GM12878 (cell line): ENCODE results near the gene LDB2. TPM values are rescaled to one million over a fixed set of nuclear protein-coding genes. Genes with fewer than 3 reads are reported as not detected.

Experiments used
- ATAC-seq: fragments of 200-7000 bp; cut with Tn5 transposase; 3 replicates; pipeline ENCODE4 v1.9.1; 2020; ENCODE audit warnings: mild to moderate bottlenecking, moderate library complexity
- BruUV-seq: library from RNA; stranded (reverse); fragments of 400-500 nt; replicated peaks from 2 replicates; lab custom pipeline; 2021; lab: Mats Ljungman, UMichigan
- CTCF ChIA-PET: fragments of 300-600 bp; sonication (Branson Sonifier 250); formaldehyde crosslinking; extraction: SDS; loops from one replicate; lab custom pipeline; 2021; ENCODE audit warnings: inconsistent platforms; lab: Yijun Ruan, JAX
- POLR2A ChIA-PET: fragments of 350-600 bp; formaldehyde crosslinking; extraction: SDS; loops from one replicate; lab custom pipeline; 2021; ENCODE audit warnings: inconsistent platforms; lab: Charles Lee
- RAD21 ChIA-PET: fragments of 300-600 bp; sonication (Branson Sonifier 250); formaldehyde crosslinking; loops from one replicate; lab custom pipeline; 2023; ENCODE audit warnings: antibody characterized with exemption; ENCODE audit not compliant: unreplicated experiment; lab: Charles Lee
- SMC1A ChIA-PET: fragments of 300-600 bp; sonication (Branson Sonifier 250); formaldehyde crosslinking; loops from one replicate; lab custom pipeline; 2023; ENCODE audit not compliant: unreplicated experiment, uncharacterized antibody; lab: Charles Lee
- DNase-seq: peaks from one replicate; pipeline ENCODE4 v3.0.0-alpha.2; 2011; ENCODE audit warnings: low read depth, low spot score
- FAIRE-seq: peaks from 3 replicates; lab custom pipeline; 2011; peaks lifted over from hg19 to GRCh38; lab: Jason Lieb, UNC
- H2AFZ ChIP-seq: 2 replicates; pipeline ENCODE4 v1.6.0; 2011; ENCODE audit warnings: low read depth, low read length, control low read depth; ENCODE audit not compliant: control insufficient read depth
- H3K27ac ChIP-seq: 2 replicates; pipeline ENCODE4 v1.5.1; 2011; ENCODE audit warnings: control low read depth; ENCODE audit not compliant: control insufficient read depth, insufficient read depth
- H3K27me3 ChIP-seq, 2 experiments: replicated peaks in 1 of 2; 2 replicates each; pipeline versions ENCODE4 v1.6.0 to v1.6.1; 2011; ENCODE audit warnings: low read length in 1 of 2; ENCODE audit not compliant: control insufficient read depth in 2 of 2, insufficient read depth in 2 of 2
- H3K36me3 ChIP-seq, 2 experiments: 2 replicates each; pipeline ENCODE4 v1.5.1; 2011; ENCODE audit warnings: low read length in 1 of 2; ENCODE audit not compliant: control insufficient read depth in 2 of 2, insufficient read depth in 2 of 2
- H3K4me1 ChIP-seq: 2 replicates; pipeline ENCODE4 v1.6.1; 2011; ENCODE audit warnings: mild to moderate bottlenecking, low read length, moderate library complexity, mixed read lengths; ENCODE audit not compliant: control insufficient read depth, insufficient read depth
- H3K4me2 ChIP-seq: 2 replicates; pipeline ENCODE4 v1.6.0; 2011; ENCODE audit warnings: control low read depth; ENCODE audit not compliant: control insufficient read depth, insufficient read depth
- H3K4me3 ChIP-seq: fragments of 200-600 bp; sonication (generic); 2 replicates; pipeline ENCODE4 v1.5.1; 2016
- H3K79me2 ChIP-seq: 2 replicates; pipeline ENCODE4 v1.6.0; 2011; ENCODE audit warnings: low read length; ENCODE audit not compliant: control insufficient read depth, insufficient read depth
- H3K9ac ChIP-seq: 2 replicates; pipeline ENCODE4 v1.8.0; 2011; ENCODE audit warnings: low read length, control low read depth, mixed read lengths; ENCODE audit not compliant: control insufficient read depth, insufficient read depth
- H3K9me3 ChIP-seq: replicated peaks from 3 replicates; pipeline ENCODE4 v1.5.1; 2011; ENCODE audit warnings: mild to moderate bottlenecking, low read length; ENCODE audit not compliant: control insufficient read depth, insufficient read depth
- H4K20me1 ChIP-seq: 2 replicates; pipeline ENCODE4 v1.6.0; 2011; ENCODE audit not compliant: control insufficient read depth, insufficient read depth
- ATF2 ChIP-seq: IDR thresholded peaks from 2 replicates; pipeline ENCODE4 v1.6.1; 2012; ENCODE audit warnings: low read length, inconsistent platforms
- BCL11A ChIP-seq: IDR thresholded peaks from 2 replicates; pipeline ENCODE4 v1.6.1; 2011; ENCODE audit warnings: low read depth, low read length
- BRCA1 ChIP-seq: IDR thresholded peaks from 2 replicates; pipeline ENCODE4 v1.6.1; 2011; ENCODE audit warnings: low read depth, low read length, improper control_type of control experiment
- CBFB ChIP-seq: IDR thresholded peaks from 2 replicates; pipeline ENCODE4 v1.6.1; 2016; ENCODE audit warnings: antibody characterized with exemption, low read depth
- ETV6 ChIP-seq, 2 experiments: fragments of 450-650 bp in 1 of 2; IDR thresholded peaks in 1 of 2; conservative IDR thresholded peaks in 1 of 2; 2 replicates each; pipeline ENCODE4 v1.6.1; 2014; ENCODE audit warnings: antibody characterized with exemption in 1 of 2, borderline replicate concordance in 1 of 2, low read depth in 1 of 2, mild to moderate bottlenecking in 1 of 2, moderate library complexity in 1 of 2
- FOS ChIP-seq: IDR thresholded peaks from 3 replicates; pipeline ENCODE4 v1.6.1; 2011; ENCODE audit warnings: borderline replicate concordance; ENCODE audit not compliant: insufficient read length; ENCODE audit errors: extremely low read depth
- GABPA ChIP-seq: IDR thresholded peaks from 2 replicates; pipeline ENCODE4 v1.6.1; 2014; ENCODE audit warnings: antibody characterized with exemption, low read depth, mild to moderate bottlenecking, inconsistent platforms
- JUNB ChIP-seq: IDR thresholded peaks from 2 replicates; pipeline ENCODE4 v1.6.1; 2016; ENCODE audit warnings: antibody characterized with exemption, mild to moderate bottlenecking
- NFIC ChIP-seq: IDR thresholded peaks from 2 replicates; pipeline ENCODE4 v1.6.1; 2012; ENCODE audit warnings: low read depth, mild to moderate bottlenecking, inconsistent platforms, low read length, moderate library complexity
- NR2F1 ChIP-seq: fragments of 450-650 bp; conservative IDR thresholded peaks from 2 replicates; pipeline ENCODE4 v1.6.1; 2017; ENCODE audit warnings: mild to moderate bottlenecking
- POU2F2 ChIP-seq: IDR thresholded peaks from 3 replicates; pipeline ENCODE4 v1.6.1; 2011; ENCODE audit warnings: low read depth, mild to moderate bottlenecking, low read length, borderline replicate concordance
- SP1 ChIP-seq: IDR thresholded peaks from one replicate; pipeline ENCODE4 v1.6.1; 2011; ENCODE audit warnings: low read depth, low read length
- SPI1 ChIP-seq: IDR thresholded peaks from 2 replicates; pipeline ENCODE4 v1.6.1; 2011; ENCODE audit warnings: low read depth, mild to moderate bottlenecking, low read length, moderate library complexity, borderline replicate concordance; ENCODE audit not compliant: insufficient read depth
- USF2 ChIP-seq: IDR thresholded peaks from 2 replicates; pipeline ENCODE4 v1.6.1; 2011; ENCODE audit warnings: low read depth, low read length, improper control_type of control experiment, borderline replicate concordance
- ZNF217 ChIP-seq: fragments of 450-650 bp; IDR thresholded peaks from 2 replicates; pipeline ENCODE4 v1.6.1; 2017; ENCODE audit warnings: antibody characterized with exemption, mild to moderate bottlenecking
- ZNF622 ChIP-seq: fragments of 450-650 bp; IDR thresholded peaks from 2 replicates; pipeline ENCODE4 v1.6.1; 2017; ENCODE audit warnings: mild to moderate bottlenecking, inconsistent platforms
- WGBS: methylation state at CpG from one replicate; pipeline ENCODE4 v1.1.6; 2016; ENCODE audit warnings: low lambda C conversion rate; ENCODE audit not compliant: insufficient replicate concordance, insufficient coverage; ENCODE audit errors: missing lambda C conversion rate; 5-methylcytosine and 5-hydroxymethylcytosine counted together
- in situ Hi-C: fragments of 300-500 bp; cut with MboI; formaldehyde crosslinking; loops from 9 replicates; pipeline ENCODE4 v1.14.3; 2018; ENCODE audit warnings: mixed read lengths
- intact Hi-C: fragments of 100-400 bp; cut with micrococcal nuclease; formaldehyde crosslinking; loops from one replicate; pipeline ENCODE4 v1.14.2; 2022; ENCODE audit not compliant: unreplicated experiment
- polyA plus RNA-seq, 11 experiments: library from polyadenylated mRNA; depleted of rRNA in 4 of 11; unstranded in 6 of 11; stranded (reverse) in 5 of 11; fragments of >200 nt; fragmentation: Nextera tagmentation in 4 of 11; fragmentation: Illumina TruSeq in 1 of 11; extraction: Ambion mirVana in 4 of 11; extraction: Trizol in 1 of 11; gene quantifications; 1 replicate in 1 of 11; 2 replicates in 10 of 11; pipeline versions ENCODE4 v1.2.1 to v1.2.3, GENCODE V29; 2011 to 2016; ENCODE audit warnings: inconsistent platforms in 2 of 11, missing spikeins in 2 of 11, low read depth in 1 of 11
- total RNA-seq, 4 experiments: library from RNA; depleted of rRNA in 3 of 4; stranded (reverse); fragments of >200 nt in 3 of 4; fragmentation: Illumina TruSeq in 1 of 4; extraction: Trizol in 1 of 4; gene quantifications; 2 replicates each; pipeline versions ENCODE4 v1.2.1 to v1.2.3, GENCODE V29; 2013 to 2021

The LDB2 gene
- total and polyA plus RNA-seq, 10 of the 15 experiments (the other 5 are each of a cell fraction or from before 2014, with no cell fraction given): 0.15 TPM; not detected in 9

GRCh38 chr4:16869594-16870245, 28.7 kb downstream of the LDB2 start:
- Histone ChIP-seq H3K4me1 (no peaks in the 10 kb centered on the region), H3K4me2 (no peak overlapping the region), H3K27ac (no peak overlapping the region), H3K9me3 (no peaks in the 10 kb centered on the region), H3K79me2 (no peaks in the 10 kb centered on the region), H4K20me1 (no peaks in the 10 kb centered on the region), H2AFZ (no peak overlapping the region), H3K4me3 (no peak overlapping the region), H3K9ac (no peak overlapping the region), H3K27me3 (no peaks in the 10 kb centered on the region), H3K36me3 (no peaks in the 10 kb centered on the region)
- DNase-seq (no peak), ATAC-seq (no peak), FAIRE-seq (no peak)
- no peak for TF ChIP-seq SPI1
- TF ChIP-seq ETV6 (conservative IDR thresholded peaks at IDR 0.05 in 1 of 2, IDR thresholded peaks at IDR 0.05 in 1 of 2; ENCODE audit: borderline replicate concordance in 1 of 2, low read depth in 1 of 2): no peak
- TF ChIP-seq ATF2: no peak
- TF ChIP-seq POU2F2: no peak
- CTCF ChIA-PET: interaction anchor here (0.6 kb wide), 1 partner anchor 366 kb away, joined by 3 read pairs; no protein-coding TSS in a partner anchor
- in situ Hi-C loops: no loop called here
- SMC1A ChIA-PET: no interaction called here
- WGBS: 51% methylated on average over 12 of the region's 12 CpGs
- RAD21 ChIA-PET: no interaction called here
- POLR2A ChIA-PET: no interaction called here
- BruUV-seq: no TSS peak
- intact Hi-C loops: no loop called here

GRCh38 chr4:16868674-16869073, 29.8 kb downstream of the LDB2 start:
- WGBS: 8% methylated on average over 5 of the region's 5 CpGs
- Histone ChIP-seq H3K4me2 (no peak overlapping the region), H4K20me1 (no peaks in the 10 kb centered on the region), H3K36me3 (no peaks in the 10 kb centered on the region), H3K27ac (no peak overlapping the region), H2AFZ (no peak overlapping the region), H3K79me2 (no peaks in the 10 kb centered on the region), H3K9ac (no peak overlapping the region), H3K4me3 (no peak overlapping the region), H3K9me3 (no peaks in the 10 kb centered on the region), H3K4me1 (no peaks in the 10 kb centered on the region), H3K27me3 (no peaks in the 10 kb centered on the region)
- intact Hi-C loops: no loop called here
- ChIA-PET RAD21 (no interaction called here), CTCF (no interaction called here), SMC1A (no interaction called here), POLR2A (no interaction called here)
- BruUV-seq: no TSS peak
- in situ Hi-C loops: no loop called here
- no peak for ATAC-seq
- no peak for DNase-seq
- no peak for FAIRE-seq
- TF ChIP-seq NFIC (no peak), USF2 (no peak), BCL11A (no peak), JUNB (no peak), ZNF217 (no peak), CBFB (no peak), BRCA1 (no peak), SP1 (no peak), FOS (no peak), NR2F1 (no peak), GABPA (no peak), ZNF622 (no peak)
